HG02840 (cell line): ENCODE measurements around the gene ST6GALNAC3.

Experiments
- ATAC-seq: cut with Tn5 transposase; IDR thresholded peaks from one replicate; pipeline ENCODE4 v1.9.1; 2021; ENCODE audit warnings: mild to moderate bottlenecking, moderate library complexity, moderate number of reproducible peaks; ENCODE audit not compliant: unreplicated experiment, low FRiP score

ST6GALNAC3 gene

DNA sequence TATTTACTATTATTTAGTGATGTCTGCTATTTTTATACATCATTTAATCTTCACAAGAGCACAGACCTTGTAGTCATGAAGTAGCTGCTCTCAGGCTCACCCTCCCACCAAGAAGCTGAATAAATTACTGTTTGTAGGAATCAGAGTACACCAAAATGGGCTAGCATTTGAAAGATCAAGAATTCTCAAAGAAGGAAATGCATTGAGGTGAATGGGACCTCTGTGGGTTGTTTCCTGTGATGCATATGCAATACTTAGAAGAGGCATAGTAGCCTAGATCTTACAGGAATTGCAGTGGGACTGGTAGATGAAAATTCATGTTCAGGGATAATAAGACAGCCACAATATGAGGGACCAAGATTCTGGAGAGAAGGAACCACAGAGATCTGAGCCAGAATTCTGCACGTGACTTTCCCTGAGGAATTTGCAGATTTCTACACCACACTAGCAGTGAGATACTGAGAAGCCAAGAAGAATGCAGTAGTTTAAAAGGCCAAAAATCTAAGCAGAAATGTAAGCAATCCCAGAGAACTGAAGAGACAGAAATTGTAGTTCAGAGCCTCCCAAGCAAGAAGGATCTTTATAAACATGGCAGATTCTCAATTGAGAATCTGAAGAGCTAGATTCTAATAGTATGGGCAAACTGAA, 307.0 kb downstream of the ST6GALNAC3 start:
- ATAC-seq: no peak

DNA sequence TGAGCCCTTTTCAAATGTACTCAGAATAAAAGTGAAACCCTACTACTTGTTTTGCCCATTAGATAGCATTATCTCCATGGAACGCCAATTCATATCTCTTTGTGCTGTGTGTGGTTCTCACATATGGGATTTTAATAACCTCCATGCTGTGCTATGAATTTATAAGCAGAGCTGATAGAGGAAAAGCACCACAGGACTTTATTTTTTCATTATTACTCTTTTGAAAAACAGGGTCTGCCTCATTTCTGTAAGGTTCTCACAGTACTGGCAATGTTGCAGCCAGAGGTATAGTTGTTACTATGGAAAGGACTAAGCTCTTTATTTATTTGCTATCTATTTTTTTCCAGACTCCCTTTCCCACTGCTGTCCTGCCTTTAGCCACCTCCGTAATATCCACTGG, 313.7 kb downstream of the ST6GALNAC3 start:
- no peak for ATAC-seq

DNA sequence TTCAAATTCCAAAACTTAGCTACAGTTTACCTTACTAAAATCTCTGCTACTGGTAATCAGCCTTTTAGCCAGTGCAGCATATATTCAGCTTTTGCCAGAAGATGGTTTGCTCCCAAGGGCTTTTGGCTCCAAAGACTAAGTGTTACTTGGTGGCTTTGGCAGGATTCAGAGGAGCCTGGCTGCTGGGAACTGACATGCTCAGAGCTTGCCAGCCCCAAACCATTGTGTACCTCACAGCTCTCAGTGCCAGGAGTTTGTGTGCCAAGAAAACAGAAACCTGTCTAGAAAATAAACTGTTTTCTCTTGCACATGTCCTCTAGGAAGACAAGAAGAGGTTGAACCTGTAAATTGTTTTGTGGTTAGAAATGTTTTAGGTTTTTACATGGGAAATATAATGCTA, 315.9 kb downstream of the ST6GALNAC3 start:
- no peak for ATAC-seq

DNA sequence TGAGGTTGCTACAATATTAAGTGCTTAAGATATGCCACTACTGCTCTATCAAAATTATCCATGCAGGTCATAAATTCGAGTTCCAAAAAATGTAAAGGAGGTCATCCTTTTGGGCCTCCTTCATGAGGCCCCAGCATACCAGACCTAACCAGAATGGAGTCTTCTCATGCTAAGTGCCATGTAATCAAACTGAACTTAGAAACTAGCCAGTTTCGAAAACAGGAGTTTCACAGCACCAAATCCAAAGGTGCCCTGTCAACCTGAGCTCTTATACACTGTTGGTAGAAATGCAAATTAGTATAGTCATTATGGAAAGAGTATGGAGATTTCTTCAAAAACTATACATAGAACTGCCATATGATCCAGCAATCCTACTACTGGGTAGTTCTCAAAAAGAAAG, 320.5 kb downstream of the ST6GALNAC3 start:
- ATAC-seq: no peak

DNA sequence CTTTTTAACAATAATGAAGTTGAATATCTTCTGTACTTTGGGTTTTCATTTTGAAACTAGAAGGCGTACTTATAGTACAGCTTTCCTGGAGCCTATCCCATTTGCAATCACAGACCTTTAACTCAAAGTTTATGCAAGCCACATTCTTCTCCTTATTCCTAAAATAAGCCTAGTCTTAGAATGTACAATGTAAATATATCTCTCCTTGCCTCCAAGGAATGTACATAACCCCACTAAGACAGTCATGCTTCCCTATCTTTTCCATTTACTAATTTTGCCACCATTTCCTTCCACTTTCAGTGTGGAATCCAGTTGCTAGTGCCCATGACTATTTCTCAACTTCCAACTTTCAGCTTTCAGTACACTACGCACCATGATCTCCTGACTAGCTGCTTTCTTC, 327.6 kb downstream of the ST6GALNAC3 start:
- no peak for ATAC-seq

DNA sequence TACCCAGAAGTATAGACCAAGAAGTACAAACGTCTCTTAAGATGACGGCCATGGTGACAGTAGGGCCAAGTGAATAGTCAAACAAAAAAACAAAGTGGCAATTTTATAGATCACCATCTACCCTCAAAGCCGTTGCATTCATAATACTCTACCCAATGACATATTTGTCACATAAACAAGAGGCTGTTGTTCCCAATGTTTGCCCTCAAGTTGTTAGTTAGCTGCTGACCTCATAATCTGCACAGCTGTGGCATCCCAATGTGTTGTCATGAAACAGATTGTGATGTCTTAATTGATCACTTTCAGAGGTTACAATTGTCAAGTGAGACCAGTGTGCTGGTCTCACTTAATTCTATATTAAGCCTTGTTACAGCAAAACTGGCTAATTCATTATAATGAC, 333.8 kb downstream of the ST6GALNAC3 start:
- no peak for ATAC-seq

DNA sequence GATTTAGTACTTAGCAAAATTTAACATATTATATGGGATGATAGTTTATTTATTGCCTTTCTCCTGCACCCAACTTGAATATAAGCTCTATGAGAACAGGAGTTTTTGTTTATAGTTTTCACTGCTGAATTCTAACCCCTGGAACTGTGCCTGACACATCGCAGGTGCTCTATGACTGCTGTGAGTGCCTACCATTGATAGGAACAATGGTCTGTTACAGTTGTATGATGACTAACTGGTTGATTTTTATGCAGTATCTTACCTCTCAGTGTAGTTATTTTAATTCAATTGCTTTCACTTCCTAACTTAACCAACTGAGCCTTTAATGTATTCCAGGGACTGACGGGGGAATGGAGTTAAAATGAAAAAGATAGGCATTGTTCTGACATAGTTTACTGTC, 336.0 kb downstream of the ST6GALNAC3 start:
- no peak for ATAC-seq

DNA sequence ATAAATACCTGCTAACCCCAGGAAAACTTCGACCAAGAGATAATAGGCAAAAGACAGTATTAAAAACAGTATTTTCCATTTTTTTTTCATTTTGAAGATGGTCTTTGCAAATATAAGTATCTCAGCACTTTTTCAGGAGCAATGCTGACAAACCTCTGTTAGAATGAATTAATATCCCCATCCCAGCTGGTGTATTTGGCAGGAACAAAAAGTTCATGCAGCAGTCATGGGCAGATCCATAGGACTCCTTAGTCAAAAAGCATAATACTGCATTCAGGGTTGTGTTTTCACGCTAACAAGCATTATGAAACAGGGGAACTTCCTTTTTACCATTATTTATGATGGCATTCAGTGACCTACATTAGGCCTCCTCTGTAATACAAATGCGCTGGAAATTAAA, 344.0 kb downstream of the ST6GALNAC3 start:
- ATAC-seq: no peak

DNA sequence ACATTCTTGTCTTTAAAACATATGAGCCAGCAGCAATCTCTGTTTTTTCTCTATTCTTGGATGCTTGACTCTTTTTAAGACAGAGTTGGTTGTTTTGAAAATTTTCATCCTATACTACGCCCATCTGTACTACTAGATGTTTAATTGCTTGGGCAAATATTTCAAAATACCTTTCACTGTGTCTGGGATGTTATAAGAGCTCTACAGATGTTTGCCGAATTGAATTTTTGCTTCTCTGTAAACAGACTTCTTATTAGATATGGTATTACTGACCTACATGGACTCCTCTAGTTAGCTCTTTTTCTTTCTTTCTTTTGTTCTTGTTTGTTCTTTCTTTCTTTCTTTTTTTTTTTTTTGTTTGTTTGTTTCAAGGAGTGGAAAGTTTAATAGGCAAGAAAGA, 345.1 kb downstream of the ST6GALNAC3 start:
- no peak for ATAC-seq

DNA sequence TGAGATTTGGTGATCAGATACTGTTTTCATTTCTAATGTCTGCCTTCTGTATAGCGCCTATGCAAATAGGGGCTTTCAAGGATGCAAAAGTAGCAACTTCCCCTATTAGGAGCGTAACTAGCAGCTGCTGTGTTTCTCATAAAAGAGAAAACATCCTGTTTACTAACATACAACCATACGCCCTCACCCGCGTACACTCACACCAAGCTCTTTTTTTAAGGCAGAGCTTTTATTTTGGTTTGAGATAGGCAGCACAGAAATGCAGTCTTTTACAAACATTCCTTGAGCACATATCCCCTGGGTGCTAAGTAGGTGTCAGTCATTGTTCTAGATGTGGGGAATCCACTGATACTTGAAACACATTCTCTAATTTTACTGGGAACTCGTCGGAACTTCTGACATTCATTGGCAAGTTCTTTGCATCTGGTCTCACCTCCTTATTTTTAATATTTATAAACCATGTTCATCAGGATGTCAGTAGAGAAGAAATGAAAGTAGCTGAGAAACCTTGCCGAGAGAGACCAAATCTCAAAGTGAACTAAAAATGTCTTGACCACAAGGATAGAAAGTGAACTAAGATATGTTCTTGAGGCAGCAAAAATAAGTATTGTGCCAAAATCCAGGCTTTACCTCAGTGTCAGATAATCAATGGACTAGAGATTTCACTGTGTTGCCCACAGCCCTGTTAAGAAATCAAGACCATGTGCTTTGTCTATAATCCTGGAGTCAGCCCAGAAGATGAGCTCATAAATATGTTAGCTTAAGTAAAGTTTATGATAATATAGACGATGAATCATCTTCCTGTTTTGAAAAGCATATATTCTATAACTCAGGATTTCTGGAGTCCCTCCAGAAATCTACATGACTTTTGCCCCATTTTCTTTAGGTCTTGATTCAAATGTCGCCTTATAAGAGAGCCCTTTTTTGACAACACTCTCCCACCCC, 350.9 kb downstream of the ST6GALNAC3 start:
- no peak for ATAC-seq

DNA sequence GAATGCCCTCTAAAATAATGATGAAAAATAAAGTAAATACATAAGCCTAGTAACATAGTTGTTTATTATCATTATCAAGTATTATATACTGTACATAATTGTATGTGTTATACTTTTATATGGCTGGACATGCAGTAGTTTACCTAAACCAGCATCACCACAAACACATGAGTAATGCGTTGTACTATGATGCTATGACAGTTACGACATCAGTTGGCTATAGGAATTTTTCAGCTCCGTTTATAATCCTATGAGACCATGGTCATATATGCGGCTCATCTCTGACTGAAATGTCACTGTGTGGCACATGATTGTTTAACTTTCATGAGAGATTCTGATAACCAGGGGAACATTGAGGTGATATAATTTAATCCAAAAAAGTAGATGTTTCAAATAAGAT, 352.1 kb downstream of the ST6GALNAC3 start:
- no peak for ATAC-seq

DNA sequence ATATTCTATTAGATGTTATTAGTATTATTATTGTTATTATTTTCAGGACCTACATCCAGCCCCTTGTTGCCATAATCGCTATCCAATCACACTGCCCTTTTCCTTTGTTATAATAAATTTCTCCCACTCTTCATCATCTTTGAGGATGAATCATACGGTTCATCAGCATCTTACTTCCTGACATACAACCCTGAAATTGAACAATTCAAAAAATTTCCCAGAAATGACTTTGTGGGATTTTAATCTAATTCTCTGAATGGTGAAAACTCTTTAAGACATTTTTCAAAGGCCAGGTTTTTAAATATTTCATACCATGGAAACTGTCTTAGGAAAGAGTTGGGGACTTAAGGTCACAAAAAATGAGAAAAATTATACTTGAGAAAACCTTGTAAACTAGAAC, 353.5 kb downstream of the ST6GALNAC3 start:
- no peak for ATAC-seq

DNA sequence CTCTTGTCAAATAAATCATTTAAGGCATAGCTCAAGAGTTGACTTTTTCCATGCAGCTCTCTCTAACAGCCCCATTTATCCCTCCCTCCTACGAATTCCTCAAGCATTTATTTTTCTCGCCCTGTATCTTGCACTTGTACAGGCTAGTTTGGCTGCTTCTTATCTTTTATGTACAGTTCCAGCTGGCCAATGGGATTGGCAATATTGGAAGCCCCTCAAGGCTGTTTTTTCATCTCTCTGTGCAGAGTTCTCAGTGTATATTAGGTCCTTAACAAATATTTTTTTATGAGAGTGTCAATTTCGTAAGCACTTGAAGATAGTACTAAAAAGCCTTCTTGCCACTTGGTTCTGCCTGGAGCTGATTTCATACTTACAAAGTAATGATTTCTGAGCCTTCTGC, 356.0 kb downstream of the ST6GALNAC3 start:
- ATAC-seq: no peak

DNA sequence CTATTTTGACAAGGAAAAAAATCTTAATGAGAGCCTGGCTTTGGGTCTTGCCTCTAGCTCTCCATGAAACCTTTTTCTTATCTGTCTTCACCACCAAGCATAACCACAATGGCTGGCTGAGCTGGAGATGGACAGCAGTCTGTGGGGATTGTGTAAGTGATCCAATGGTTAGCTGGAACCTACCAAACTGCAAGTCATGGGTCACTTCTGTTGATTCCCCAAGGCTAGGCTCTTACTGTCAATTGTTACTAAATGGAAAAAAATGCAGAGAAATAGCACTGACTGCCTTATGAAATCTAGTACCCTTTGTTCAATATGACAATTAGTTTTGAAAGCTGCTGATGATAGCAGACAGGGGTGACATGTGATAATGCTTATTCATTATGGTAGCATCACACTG, 359.0 kb downstream of the ST6GALNAC3 start:
- no peak for ATAC-seq

DNA sequence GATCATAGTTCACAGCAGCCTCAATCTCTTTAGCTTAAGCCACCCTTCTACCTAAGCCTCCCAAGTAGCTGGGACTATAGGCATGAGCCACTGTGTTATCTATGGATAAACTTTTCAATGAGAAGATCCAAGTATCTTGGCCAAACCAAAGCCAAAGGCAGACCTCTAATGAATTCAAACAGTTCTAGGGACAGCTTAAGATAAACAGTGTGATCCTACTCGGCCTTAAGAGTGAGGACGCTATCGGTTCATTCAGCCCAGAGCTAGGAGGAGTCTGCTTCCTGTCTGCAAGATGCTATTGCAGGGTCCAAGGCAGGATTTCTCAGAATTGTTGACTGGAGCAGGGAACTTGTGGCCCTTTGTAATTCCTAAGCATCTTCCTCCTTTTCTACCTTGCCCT, 368.7 kb downstream of the ST6GALNAC3 start:
- ATAC-seq: no peak

DNA sequence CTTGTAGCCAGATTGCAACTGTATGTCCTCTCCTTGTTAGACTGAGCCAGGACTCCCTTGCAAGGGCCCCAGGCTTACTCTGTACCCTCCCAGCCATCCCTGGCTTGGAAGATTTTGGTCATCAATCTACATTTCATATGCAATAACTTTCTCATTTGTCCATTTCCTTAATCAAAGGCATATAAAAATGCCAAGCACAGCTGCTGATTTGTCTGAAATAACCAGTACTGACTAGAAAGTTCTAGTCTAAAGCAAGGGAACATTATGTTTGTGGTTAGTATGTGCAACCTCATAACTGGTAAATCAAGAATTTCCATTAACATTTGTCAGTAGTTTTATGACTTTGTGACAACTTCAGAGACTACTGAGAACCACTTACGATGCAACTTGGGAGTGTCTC, 370.2 kb downstream of the ST6GALNAC3 start:
- no peak for ATAC-seq

DNA sequence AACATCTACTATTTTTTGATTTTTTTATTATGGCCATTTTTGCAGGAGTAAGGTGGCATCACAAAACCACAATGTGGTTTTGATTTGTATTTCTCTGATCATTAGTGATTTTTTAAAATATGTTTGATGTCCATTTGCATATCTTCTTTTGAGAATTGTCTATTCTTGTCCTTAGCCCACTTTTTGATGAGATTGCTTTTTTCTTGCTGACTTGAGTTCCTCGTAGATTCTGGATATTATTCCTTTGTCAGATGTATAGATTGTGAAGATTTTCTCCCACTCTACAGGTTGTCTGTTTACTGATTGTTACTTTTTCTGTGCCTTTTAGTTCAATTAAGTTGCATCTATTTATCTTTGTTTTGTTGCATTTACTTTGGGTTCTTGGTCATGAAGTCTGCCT, 375.7 kb downstream of the ST6GALNAC3 start:
- no peak for ATAC-seq

DNA sequence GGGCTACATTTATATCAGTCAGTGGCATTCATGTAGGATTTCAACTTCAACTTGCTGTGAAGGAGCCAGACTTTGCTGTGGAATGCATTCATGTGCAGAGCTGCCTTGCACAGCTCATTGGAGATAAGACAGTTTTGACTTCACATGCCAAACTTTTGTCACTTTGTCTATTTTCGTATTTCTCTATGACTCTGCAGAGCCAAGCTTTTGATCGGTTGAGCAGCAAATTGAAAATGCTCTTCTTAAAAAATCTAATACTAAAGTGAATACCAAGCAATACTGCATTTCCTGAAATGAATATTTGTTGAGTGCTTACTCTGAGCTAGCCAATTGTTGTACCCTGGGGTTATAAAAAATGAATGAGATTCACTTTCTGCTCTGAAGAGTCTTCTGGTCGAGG, 388.7 kb downstream of the ST6GALNAC3 start:
- ATAC-seq: no peak

DNA sequence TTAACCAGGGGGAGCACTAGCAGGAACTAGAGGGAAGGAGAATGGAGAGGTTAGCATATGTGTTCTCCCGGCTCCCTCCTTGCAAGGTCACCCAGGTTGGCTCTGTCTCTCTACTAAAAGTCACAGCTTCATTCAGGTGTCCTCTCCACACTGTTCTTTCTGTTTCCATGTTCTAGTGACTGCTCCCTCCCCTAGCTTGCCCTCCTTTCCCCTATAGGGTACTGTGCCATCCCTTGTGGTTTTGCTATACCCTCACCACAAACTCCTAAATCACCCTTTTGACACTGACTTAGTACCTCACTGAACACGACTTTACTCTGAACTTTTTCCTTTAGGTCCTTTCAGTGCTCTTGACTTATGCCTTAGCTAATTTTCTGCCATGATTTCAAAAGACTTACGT, 389.3 kb downstream of the ST6GALNAC3 start:
- ATAC-seq: no peak

DNA sequence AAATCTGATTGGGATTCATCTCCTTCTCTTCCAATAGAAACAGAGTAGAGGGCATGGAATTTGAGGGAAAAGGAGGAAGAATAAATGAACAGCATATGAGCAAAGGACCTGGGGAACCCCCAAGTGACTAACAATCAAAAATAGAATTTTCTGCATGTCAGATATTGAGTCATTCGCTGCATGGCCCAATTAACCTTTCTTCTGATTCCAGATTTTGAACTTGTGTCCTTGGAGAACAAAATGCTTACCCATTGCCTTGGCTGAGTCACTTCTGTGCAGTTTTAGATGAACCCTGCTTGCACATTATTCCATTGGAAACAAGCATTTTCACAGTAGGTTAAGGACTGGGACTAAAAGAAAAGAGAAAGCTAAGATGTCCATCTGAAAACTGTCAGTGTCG, 390.5 kb downstream of the ST6GALNAC3 start:
- ATAC-seq: no peak

DNA sequence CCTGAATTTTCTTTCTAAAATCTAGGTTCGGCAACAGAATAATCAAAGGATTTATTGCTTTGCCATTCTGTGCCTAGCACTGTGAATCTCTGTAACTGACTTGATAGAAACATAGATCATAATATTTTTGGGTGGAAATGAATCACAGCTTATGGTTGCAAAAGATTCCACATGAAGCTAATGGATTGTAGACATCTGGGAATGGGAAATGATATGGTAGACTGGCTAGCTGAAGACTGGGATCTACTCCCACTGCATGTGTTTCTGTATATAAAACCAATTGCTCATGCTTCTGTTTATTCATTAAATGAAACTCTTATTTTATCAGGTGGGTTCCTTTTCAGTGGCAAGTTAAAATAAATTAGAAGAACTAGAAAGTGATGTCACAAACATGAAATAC, 395.6 kb downstream of the ST6GALNAC3 start:
- ATAC-seq: no peak

DNA sequence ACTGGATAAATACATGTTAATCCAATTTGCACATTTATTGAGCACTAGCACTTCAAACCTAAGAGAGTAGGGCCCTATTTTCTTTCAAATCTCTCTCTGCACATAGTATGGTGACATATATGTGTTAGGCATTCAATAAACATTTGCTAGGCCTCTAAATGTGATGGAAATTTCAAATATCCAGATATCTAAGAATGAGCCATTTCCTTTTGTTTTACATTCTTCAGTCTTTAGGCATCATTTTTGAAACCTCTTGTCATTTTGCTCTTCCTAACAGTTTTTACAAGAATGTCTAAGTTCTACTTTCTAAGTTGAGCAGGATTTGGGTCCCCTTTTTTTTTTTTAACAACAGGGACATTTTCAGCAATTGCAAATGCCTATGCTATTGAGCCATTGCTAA, 397.0 kb downstream of the ST6GALNAC3 start:
- ATAC-seq: no peak
